ENCODE data around the gene RENBP.

DNA sequence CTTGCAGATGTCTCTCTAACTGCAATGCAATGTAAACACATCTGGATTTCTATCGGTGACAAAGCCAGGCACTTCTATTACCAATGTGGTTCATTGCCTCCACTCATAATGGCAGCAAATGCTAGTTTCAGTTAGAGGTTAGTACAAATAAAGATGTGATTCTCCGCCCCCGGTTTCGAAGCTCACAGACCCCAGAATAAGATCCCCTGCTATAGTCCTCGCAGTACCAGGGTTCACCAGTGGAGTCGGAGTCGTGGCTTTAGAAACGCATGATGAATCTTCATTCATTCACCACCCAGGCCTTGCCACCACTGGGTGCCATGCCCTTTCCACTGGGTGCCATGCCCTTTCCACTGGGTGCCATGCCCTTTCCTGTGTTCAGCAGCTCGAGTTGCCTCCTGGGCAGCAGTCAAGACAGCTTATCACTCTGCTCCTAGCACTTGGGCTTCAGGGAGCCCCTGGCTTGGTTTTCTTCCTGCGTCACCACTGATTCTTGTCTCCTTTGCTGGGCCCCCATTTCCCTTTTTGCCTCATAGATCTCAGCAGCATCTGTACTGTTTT, 6.1 kb downstream of the RENBP start:
- TF ChIP-seq POLR2A (IDR thresholded peaks at IDR 0.05) (no peak), CTCF (IDR thresholded peaks at IDR 0.05) (no peak)
